H7 (cell line): ENCODE results near the gene ZKSCAN5. TPM values are rescaled to one million over a fixed set of nuclear protein-coding genes. Genes with fewer than 3 reads are reported as not detected.
"Not testable (repeated sequence)": the region's sequence is repeated elsewhere in the genome, so short reads cannot be mapped to it uniquely, and the experiment has no call there.

ENCODE experiments used
- DNase-seq: peaks from one replicate; pipeline ENCODE4 v3.0.0; 2012
- H3K27me3 ChIP-seq: 2 replicates; pipeline ENCODE4 v1.6.0; 2011; ENCODE audit warnings: mild to moderate bottlenecking, low read length; ENCODE audit not compliant: control insufficient read depth, insufficient read depth
- H3K36me3 ChIP-seq: replicated peaks from 2 replicates; pipeline ENCODE4 v1.5.1; 2011; ENCODE audit warnings: low read length; ENCODE audit not compliant: control insufficient read depth, insufficient read depth
- H3K4me3 ChIP-seq: 2 replicates; pipeline ENCODE4 v1.5.1; 2011; ENCODE audit warnings: low read depth, mild to moderate bottlenecking, control low read depth, low read length, moderate library complexity; ENCODE audit not compliant: insufficient read depth
- total RNA-seq: library from RNA; depleted of rRNA; stranded (reverse); fragments of >200 nt; shearing (Covaris generic); gene quantifications from 2 replicates; pipeline ENCODE4 v1.2.3, GENCODE V29; 2014

The ZKSCAN5 gene
- total RNA-seq, 1 experiment from 2014 or later, result 20.0 TPM

DNA sequence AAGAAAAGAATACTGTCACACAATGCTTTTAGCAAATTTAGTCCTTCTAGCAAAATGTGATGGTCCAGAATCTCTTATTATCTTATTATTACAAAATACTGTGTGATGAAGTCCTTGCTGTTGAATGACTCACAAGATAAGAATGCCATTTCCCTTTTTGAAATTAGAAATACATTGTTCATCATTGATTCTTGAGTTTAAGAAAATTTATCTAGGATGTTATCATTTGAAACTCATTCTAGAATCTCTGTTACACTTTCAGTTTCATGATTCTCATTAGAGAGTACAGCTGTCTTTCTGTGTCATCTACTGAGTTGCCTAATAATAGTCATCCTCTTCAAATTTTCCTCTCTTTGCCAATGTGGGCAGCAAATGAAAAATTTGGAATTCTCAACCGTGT is 9.6 kb downstream of the ZKSCAN5 start:
- no peaks in the 10 kb centered on the region for H3K27me3 ChIP-seq
- no peak for DNase-seq
- H3K36me3 ChIP-seq, result peaks cover 13% of the 10 kb centered on the region
- no peak overlapping the region for H3K4me3 ChIP-seq

DNA sequence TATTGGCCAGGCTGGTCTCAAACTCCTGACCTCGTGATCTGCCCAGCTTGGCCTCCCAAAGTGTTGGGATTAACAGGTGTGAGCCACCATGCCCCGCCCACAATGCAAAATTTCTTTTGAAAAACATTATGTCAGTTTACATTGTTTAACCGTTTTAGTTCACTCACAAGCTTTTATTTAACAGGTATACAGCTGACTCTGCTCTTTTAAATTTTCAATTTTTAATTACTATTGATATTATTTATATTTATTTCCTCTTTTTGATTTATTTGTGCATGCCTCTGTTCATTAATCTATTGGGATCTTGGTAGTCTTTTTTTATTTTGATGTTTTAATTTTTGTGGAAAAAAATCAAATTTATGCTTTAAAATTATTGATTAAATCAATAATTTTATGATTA is 16.9 kb downstream of the ZKSCAN5 start:
- no peaks in the 10 kb centered on the region for H3K27me3 ChIP-seq
- no peak overlapping the region for H3K4me3 ChIP-seq
- DNase-seq, result no peak
- H3K36me3 ChIP-seq, result peaks cover 12% of the 10 kb centered on the region

DNA sequence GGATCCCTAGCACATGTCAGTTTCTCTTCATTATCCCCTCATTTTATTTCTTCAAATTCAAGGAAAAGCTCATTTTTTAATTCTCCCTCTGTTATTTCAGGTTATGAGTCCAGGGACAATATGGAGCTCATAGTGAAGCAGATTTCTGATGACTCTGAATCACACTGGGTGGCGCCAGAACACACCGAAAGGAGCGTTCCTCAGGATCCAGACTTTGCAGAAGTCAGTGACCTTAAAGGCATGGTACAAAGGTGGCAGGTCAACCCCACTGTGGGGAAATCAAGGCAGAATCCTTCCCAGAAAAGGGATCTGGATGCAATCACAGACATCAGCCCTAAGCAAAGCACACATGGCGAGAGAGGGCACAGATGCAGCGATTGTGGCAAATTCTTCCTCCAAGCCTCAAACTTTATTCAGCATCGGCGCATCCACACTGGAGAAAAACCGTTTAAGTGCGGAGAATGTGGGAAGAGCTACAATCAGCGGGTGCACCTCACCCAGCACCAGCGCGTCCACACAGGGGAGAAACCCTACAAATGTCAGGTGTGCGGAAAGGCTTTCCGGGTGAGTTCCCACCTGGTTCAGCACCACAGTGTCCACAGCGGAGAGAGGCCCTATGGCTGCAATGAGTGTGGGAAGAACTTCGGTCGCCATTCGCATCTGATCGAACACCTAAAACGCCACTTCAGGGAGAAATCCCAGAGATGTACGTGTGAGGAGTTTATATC is 21.4 kb downstream of the ZKSCAN5 start:
- no peak overlapping the region for H3K4me3 ChIP-seq
- peak; percentile 28 for DNase-seq
- H3K36me3 ChIP-seq, result peaks cover 16% of the 10 kb centered on the region
- H3K27me3 ChIP-seq, result no peaks in the 10 kb centered on the region

DNA sequence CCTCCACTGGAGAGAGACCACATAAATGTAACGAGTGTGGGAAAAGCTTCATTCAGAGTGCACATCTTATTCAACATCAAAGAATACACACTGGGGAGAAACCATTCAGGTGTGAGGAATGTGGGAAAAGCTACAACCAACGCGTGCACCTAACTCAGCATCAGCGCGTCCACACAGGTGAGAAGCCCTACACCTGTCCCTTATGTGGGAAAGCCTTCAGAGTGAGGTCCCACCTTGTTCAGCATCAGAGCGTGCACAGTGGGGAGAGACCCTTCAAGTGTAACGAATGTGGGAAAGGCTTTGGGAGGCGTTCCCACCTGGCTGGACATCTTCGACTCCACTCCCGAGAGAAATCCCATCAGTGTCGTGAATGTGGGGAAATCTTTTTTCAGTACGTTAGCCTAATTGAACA is 26.9 kb downstream of the ZKSCAN5 start:
- H3K36me3 ChIP-seq, result peaks cover 26% of the 10 kb centered on the region
- no peak for DNase-seq

DNA sequence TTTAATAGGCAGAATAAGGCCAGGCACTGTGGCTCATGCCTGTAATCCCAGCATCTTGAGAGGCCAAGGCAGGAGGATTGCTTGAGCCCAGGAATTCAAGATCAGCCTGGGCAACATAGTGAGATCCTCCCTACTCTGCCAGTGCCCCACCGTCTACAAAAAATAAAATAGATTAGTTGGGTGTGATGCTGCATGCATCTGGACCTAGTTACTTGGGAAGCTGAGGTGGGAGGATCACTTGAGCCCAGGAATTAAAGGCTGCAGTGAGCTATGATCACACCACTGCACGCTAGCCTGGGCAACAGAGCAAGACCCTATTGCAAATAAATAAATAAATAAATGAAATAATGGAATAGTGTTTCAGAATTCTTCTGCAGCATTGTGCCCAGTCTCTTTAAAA is 31.2 kb downstream of the ZKSCAN5 start:
- no peak for DNase-seq
- H3K36me3 ChIP-seq, result peaks cover 14% of the 10 kb centered on the region
- H3K4me3 ChIP-seq, result no peak overlapping the region
- no peaks in the 10 kb centered on the region for H3K27me3 ChIP-seq

More for the DNA sequence above, 26.9 kb downstream of the ZKSCAN5 start:
- no peaks in the 10 kb centered on the region for H3K27me3 ChIP-seq
- H3K4me3 ChIP-seq, result no peak overlapping the region

DNA sequence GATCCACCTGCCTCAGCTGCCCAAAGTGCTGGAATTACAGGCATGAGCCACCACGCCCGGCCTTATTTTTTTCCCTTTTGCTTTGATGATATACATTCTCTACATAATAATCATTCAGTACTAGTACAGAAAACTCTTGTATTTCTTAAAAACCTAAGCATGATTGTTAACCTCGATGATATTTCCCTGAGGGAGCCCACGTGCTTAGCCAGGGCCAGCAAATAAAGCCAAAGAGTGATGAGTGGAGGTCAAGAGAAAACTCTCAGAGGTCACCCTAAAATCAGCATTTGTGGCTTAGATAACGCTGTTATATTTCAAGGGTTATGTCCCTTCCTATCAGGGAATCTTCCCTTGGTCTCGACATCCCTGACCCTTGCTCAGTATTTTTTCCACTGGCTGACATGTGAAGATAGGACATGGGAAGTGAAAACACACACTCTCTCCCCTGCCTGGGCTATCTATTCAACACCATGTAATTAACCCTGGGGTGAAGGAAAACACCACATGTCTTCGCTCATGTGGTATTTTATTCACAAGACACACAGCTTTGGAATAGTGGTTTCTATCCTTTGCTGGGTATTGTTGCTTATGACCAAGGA is 34.9 kb downstream of the ZKSCAN5 start:
- Histone ChIP-seq H3K36me3 (no peaks in the 10 kb centered on the region), H3K4me3 (no peak overlapping the region), H3K27me3 (no peaks in the 10 kb centered on the region)
- DNase-seq, result no peak

DNA sequence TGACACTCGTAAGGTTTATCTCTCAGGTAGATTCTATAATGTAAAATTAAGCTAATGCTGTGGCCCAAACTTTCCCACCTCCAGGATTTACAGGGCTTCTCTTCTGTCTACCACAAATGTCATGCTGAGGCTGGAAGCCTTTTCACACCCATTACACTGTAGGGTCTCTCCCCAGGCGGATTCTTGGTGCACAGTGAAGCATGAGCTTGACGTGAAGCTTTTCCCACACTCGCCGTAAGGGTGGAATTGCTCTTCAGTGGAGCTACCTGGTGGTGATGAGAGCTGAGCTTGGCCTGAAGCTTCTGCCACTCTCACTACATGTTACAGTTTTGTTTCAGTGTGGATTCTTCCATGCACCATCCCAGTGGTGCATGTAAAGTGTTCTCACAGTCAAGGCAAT is 36.1 kb downstream of the ZKSCAN5 start:
- no peak for DNase-seq
- Histone ChIP-seq H3K36me3 (no peaks in the 10 kb centered on the region), H3K27me3 (no peaks in the 10 kb centered on the region), H3K4me3 (no peak overlapping the region)

DNA sequence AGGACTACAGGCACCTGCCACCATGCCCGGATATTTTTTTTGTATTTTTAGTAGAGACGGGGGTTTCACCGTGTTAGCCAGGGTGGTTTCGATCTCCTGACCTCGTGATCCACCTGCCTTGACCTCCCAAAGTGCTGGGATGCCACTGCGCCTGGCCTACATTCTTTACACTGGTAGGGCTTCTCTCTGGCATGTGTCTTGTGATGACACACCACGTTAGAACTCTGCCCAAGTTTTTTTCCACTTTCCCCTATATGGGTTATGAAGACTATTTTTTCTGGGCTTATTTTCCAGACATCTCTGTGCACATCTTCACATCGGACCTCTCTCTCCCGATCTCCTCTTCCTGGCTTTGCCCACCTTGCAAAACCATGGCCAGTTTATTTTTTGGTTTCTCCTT is 36.8 kb downstream of the ZKSCAN5 start:
- no peak for DNase-seq
- Histone ChIP-seq H3K36me3 (no peaks in the 10 kb centered on the region), H3K27me3 (no peaks in the 10 kb centered on the region), H3K4me3 (no peak overlapping the region)

DNA sequence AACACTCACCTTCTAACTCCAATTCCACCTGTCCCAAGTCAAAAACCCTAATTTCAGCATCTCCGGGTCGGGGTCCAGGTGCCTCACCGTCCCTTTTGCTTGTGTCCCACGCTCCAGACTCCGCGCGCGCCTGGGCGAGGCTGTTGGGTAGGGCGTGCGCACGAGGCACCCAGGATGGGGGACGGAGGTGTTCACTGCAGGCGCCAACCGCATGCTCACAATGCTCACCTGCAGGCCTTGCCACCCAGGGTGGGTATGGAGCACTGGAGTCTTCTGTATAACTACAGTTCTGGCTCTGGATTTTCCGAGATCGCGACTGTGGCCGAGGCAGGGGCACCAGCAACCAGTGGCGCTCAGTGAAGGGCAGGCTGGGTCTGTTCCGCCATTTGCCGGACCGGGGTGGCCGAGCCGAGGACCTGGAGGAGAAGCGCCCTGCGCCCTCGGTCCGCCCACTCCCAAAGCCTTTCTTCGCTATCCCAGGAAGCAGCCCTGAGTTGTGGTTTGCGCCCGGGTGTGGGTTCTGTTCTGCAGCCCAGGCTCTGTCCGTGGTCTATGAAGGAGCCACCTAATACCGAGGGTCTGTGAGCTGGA is 38.7 kb downstream of the ZKSCAN5 start:
- H3K4me3 ChIP-seq, result no peak overlapping the region
- peak; percentile 23 for DNase-seq
- no peaks in the 10 kb centered on the region for H3K27me3 ChIP-seq
- no peaks in the 10 kb centered on the region for H3K36me3 ChIP-seq

DNA sequence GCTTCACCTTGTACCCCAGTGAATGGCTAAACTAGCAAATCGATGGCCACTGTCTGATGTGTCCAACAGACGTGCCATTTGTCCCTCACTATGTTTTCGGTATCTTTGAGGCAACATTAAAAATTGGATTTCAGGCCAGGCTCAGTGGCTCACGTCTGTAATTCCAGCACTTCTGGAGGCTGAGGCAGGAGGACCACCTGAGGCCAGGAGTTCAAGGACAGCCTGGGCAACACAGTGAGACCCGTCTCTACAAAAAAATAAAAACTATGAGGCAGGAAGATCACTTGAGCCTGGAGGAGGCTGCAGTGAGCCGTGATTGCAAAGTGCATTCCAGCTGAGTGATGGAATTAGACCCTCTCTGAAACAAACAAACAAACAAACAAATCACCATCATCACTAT is 39.5 kb downstream of the ZKSCAN5 start:
- no peaks in the 10 kb centered on the region for H3K27me3 ChIP-seq
- DNase-seq, result no peak
- no peak overlapping the region for H3K4me3 ChIP-seq
- H3K36me3 ChIP-seq, result no peaks in the 10 kb centered on the region

DNA sequence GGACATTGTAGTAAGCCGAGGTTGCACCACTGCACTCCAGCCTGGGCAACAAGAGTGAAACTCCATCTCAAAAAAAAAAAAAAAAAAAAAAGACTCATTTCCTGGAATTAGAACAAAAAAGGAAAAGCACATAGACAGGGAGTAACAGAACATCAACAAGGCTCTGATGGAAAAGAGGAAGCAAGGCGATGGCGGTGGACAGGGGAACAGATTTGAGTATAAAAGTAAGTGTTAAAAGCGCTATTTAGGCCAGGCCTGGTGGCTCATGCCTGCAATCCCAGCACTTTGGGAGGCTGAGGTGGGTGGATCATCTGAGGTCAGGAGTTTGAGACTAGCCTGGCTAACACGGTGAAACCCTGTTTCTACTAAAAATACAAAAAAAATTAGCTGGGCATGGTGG is 40.8 kb downstream of the ZKSCAN5 start:
- H3K27me3 ChIP-seq, DNase-seq, H3K36me3 ChIP-seq, H3K4me3 ChIP-seq: not testable (repeated sequence)

DNA sequence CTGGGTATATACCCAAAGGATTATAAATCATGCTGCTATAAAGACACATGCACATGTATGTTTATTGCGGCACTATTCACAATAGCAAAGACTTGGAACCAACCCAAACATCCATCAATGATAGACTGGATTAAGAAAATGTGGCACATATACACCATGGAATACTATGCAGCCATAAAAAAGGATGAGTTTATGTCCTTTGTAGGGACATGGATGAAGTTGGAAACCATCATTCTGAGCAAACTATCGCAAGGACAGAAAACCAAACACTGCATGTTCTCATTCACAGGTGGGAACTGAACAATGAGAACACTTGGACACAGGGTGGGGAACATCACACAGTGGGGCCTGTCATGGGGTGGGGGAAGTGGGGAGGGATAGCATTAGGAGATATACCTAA is 45.1 kb downstream of the ZKSCAN5 start:
- not testable (repeated sequence) for H3K27me3 ChIP-seq, DNase-seq, H3K36me3 ChIP-seq

DNA sequence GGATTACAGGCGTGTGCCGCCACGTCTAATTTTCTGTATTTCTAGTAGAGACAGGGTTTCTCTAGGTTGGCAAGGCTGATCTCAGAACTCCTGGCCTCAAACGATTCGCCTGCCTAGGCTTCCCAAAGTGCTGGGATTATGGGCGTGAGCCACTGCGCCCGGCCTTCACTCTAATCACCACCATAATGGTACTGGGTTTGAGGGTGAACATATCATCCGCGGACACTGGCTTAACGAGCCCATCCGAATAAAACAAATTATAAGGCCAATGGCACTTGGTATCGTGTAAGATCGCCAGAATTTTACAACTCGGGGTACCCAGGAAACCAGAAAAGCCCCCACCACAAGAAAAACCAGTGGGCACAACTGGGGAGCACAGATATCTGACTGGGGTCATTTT is 46.9 kb downstream of the ZKSCAN5 start:
- DNase-seq, result no peak
- Histone ChIP-seq H3K4me3 (peak overlapping the region; percentile 94), H3K36me3 (no peaks in the 10 kb centered on the region; the same call in 1 of the 2 replicates), H3K27me3 (no peaks in the 10 kb centered on the region)

More for the DNA sequence above, 45.1 kb downstream of the ZKSCAN5 start:
- H3K4me3 ChIP-seq, result not testable (repeated sequence)

DNA sequence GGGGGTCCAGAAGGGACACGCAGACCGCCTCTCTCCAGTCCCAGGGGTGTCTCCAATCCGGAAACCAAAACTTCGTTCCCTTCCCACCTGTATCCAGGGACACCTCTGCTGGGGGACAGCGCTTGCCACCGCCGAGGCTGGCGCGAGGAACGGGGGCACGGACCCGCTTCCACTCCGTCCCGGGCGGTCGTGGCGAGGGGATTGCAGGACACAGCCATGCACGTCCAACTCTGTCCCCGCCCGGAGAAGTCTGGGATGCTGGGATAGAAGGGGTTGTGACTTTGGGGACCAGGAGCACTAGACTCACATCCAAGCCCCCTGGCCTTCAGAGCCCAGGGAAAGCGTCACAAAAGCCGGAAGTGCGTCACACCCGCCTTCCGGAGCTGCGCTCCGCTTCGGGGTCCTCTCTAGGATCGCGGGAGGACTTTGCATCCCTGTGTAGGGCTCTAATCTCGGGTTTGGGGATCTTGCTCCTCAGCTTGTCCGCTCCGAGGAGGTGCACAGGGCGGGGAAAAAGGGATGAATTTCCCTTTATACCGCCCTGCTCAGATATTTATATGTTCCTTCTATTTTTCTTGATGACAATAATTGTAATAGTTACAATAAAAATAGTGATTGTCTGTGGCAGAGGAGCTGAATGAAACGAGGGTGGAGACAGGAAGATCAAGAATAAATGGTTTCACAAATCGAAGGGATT is 47.5 kb downstream of the ZKSCAN5 start, which contains the start of gene FAM200A:
TSS of gene FAM200A (minus strand) at position 348 of the 697 bp plus-strand sequence. CDS start 3,707 bp downstream, outside the sequence.
- peak; percentile 95 for DNase-seq
- H3K4me3 ChIP-seq, result peak within 1 kb of the TSS; percentile 94
- no peaks in the 10 kb centered on the region; the same call in 1 of the 2 replicates for H3K36me3 ChIP-seq
- H3K27me3 ChIP-seq, result no peaks in the 10 kb centered on the region
